Measurements from ENCODE around the gene NDUFA12. TPM values are rescaled to one million over a fixed set of nuclear protein-coding genes. Genes with fewer than 3 reads are reported as not detected.

Gene NDUFA12
- total RNA-seq, 1 experiment from 2014 or later: 79.7 TPM

DNA sequence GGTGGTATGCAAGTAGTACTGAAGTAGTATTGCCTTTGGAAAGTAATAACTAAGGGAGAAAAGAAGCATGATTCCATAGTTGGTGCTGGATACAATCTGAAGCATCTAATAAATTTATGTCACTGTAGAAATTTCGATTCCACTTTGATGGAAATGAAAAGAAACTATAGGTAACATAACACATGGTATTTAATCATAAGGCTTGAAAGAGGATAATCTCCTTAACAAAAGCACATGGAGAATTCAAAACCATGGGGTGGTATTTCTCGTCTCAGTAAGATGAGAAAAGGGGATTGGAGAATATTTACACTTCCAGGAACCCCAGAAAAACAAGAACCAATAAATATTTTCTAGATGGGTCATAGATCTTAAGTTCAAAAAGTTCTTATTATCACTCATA is 72.7 kb downstream of the NDUFA12 start (continued):
- TF ChIP-seq, protein P1, sequence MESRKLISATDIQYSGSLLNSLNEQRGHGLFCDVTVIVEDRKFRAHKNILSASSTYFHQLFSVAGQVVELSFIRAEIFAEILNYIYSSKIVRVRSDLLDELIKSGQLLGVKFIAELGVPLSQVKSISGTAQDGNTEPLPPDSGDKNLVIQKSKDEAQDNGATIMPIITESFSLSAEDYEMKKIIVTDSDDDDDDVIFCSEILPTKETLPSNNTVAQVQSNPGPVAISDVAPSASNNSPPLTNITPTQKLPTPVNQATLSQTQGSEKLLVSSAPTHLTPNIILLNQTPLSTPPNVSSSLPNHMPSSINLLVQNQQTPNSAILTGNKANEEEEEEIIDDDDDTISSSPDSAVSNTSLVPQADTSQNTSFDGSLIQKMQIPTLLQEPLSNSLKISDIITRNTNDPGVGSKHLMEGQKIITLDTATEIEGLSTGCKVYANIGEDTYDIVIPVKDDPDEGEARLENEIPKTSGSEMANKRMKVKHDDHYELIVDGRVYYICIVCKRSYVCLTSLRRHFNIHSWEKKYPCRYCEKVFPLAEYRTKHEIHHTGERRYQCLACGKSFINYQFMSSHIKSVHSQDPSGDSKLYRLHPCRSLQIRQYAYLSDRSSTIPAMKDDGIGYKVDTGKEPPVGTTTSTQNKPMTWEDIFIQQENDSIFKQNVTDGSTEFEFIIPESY (IDR thresholded peaks at IDR 0.05; ENCODE audit: extremely low read depth, insufficient replicate concordance, low read length): no peak
- TF ChIP-seq RAD21 (IDR thresholded peaks at IDR 0.05; ENCODE audit: low read depth) (no peak), SIN3A (IDR thresholded peaks at IDR 0.05; ENCODE audit: low read depth) (no peak), ZFX (IDR thresholded peaks at IDR 0.05) (no peak), TCF7L2 (IDR thresholded peaks at IDR 0.05; ENCODE audit: borderline replicate concordance, extremely low read depth, insufficient read depth, insufficient read length) (no peak), POLR2A (IDR thresholded peaks at IDR 0.05; ENCODE audit: borderline replicate concordance, extremely low read depth, insufficient read depth, insufficient read length) (no peak)

DNA sequence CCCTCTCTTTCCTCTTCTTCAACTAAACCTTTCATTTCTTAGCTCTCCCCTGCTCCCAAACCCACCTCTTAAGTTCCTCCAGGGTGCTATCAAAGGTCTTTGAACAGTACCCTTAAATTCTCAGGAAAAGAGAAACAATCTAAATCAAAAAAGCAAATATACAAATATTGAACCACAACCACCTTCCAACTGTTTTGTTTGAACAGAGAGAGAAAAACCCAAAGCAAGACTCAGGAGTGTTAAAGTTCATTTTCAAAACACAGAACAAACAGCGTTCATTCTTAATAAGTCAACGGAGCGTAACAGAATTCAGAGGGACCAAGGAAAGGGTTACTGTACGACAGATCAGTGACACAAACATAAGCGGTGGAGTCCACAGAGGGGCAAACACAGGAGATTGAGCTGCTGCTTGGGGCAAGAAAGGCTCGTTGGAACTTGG is 73.3 kb downstream of the NDUFA12 start:
- TF ChIP-seq, protein P2, sequence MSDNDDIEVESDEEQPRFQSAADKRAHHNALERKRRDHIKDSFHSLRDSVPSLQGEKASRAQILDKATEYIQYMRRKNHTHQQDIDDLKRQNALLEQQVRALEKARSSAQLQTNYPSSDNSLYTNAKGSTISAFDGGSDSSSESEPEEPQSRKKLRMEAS (IDR thresholded peaks at IDR 0.05): no peak
- TF ChIP-seq SIN3A (IDR thresholded peaks at IDR 0.05; ENCODE audit: low read depth): no peak
- no peak for TF ChIP-seq SP1 (IDR thresholded peaks at IDR 0.05; ENCODE audit: low read depth)
- TF ChIP-seq CEBPB (IDR thresholded peaks at IDR 0.05; ENCODE audit: low read depth): no peak
- TF ChIP-seq JUND (IDR thresholded peaks at IDR 0.05): no peak
- TF ChIP-seq POLR2AphosphoS5 (IDR thresholded peaks at IDR 0.05; ENCODE audit: low read depth, low read length): no peak
- TF ChIP-seq ELF1 (IDR thresholded peaks at IDR 0.05; ENCODE audit: borderline replicate concordance, low read depth): no peak
- TF ChIP-seq TCF7L2 (IDR thresholded peaks at IDR 0.05; ENCODE audit: borderline replicate concordance, extremely low read depth, insufficient read depth, insufficient read length): no peak
- TF ChIP-seq POLR2A (IDR thresholded peaks at IDR 0.05; ENCODE audit: borderline replicate concordance, extremely low read depth, insufficient read depth, insufficient read length): no peak
- TF ChIP-seq, protein P3, sequence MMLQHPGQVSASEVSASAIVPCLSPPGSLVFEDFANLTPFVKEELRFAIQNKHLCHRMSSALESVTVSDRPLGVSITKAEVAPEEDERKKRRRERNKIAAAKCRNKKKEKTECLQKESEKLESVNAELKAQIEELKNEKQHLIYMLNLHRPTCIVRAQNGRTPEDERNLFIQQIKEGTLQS (IDR thresholded peaks at IDR 0.05): no peak
- TF ChIP-seq YY1 (IDR thresholded peaks at IDR 0.05; ENCODE audit: extremely low read depth, insufficient replicate concordance, low read depth, low read length): no peak

More for the DNA sequence above, 73.3 kb downstream of the NDUFA12 start:
- ChIA-PET POLR2A (no interaction called here), CTCF (no interaction called here), RAD21 (ENCODE audit: low non-redundant PET in 1 of 2, low total read pairs in 2 of 2, uncharacterized antibody in 2 of 2, unreplicated experiment in 2 of 2) (no interaction called here)
- DNase-seq (ENCODE audit: low read depth, low spot score): no peak
- H3K4me3 ChIP-seq (replicated peaks in 1 of 2; ENCODE audit: low read depth in 1 of 2, low read length in 2 of 2): no peak overlapping the region
- no peaks in the 10 kb centered on the region for H3K4me1 ChIP-seq (ENCODE audit: control insufficient read depth in 1 of 2, insufficient read depth in 2 of 2, low read length in 2 of 2)
- BruUV-seq (replicated peaks): no TSS peak
- no peak overlapping the region for H3K27ac ChIP-seq (ENCODE audit: low read depth, low read length)
- no peaks in the 10 kb centered on the region for H3K36me3 ChIP-seq (ENCODE audit: control insufficient read depth in 1 of 2, insufficient read depth in 2 of 2, low read length in 2 of 2)
- H4K20me1 ChIP-seq (ENCODE audit: insufficient read depth): no peaks in the 10 kb centered on the region
- H2AFZ ChIP-seq (ENCODE audit: low read depth, low read length, poor library complexity, severe bottlenecking): no peak overlapping the region
- no peak for ATAC-seq
- H3K4me2 ChIP-seq (ENCODE audit: low read length): no peak overlapping the region
- no peaks in the 10 kb centered on the region for H3K9me3 ChIP-seq (ENCODE audit: control insufficient read depth in 1 of 2, insufficient read depth in 1 of 2, low read depth in 1 of 2, low read length in 2 of 2)
- no peaks in the 10 kb centered on the region for H3K27me3 ChIP-seq (ENCODE audit: insufficient read depth, low read length)
- H3K9ac ChIP-seq (ENCODE audit: low read length): no peak overlapping the region
- no peaks in the 10 kb centered on the region for H3K79me2 ChIP-seq (ENCODE audit: insufficient read depth, low read length)
- H3K9me2 ChIP-seq (ENCODE audit: insufficient read depth): no peaks in the 10 kb centered on the region
- intact Hi-C loops (cut with micrococcal nuclease): no loop called here

Measured in HCT116 (cell line).